Brain microvascular endothelial cell (primary cell): ENCODE measurements around the gene MACROD2.

Experiments used
- DNase-seq: peaks from one replicate; pipeline ENCODE4 v3.0.0-alpha.2; 2020
- H3K27ac ChIP-seq: fragments of 250-450 bp; sonication (Bioruptor Pico); 2 replicates; pipeline ENCODE4 v1.5.1; 2020; ENCODE audit warnings: mild to moderate bottlenecking, moderate library complexity
- H3K27me3 ChIP-seq: fragments of 250-450 bp; sonication (Bioruptor Pico); replicated peaks from 2 replicates; pipeline ENCODE4 v1.5.1; 2020; ENCODE audit warnings: mild to moderate bottlenecking
- H3K36me3 ChIP-seq: fragments of 250-450 bp; sonication (Bioruptor Pico); replicated peaks from 2 replicates; pipeline ENCODE4 v1.5.1; 2020; ENCODE audit warnings: mild to moderate bottlenecking
- H3K4me3 ChIP-seq: 2 replicates; pipeline ENCODE4 v1.5.1; 2011; ENCODE audit warnings: low read depth, mild to moderate bottlenecking, control low read depth, low read length, moderate library complexity
- in situ Hi-C: cut with HindIII; loops from 2 replicates; pipeline ENCODE4 v1.10.0; 2017; ENCODE audit warnings: low sequenced_read_pairs, low pct_ligation_motif_present
- TF ChIP-seq, protein P1 (sequence below): IDR thresholded peaks from 2 replicates; pipeline ENCODE4 v1.5.1; 2011; ENCODE audit warnings: low read depth, mild to moderate bottlenecking, moderate library complexity, low read length, control low read depth, inconsistent platforms; ENCODE audit errors: missing control alignments

The MACROD2 gene

DNA sequence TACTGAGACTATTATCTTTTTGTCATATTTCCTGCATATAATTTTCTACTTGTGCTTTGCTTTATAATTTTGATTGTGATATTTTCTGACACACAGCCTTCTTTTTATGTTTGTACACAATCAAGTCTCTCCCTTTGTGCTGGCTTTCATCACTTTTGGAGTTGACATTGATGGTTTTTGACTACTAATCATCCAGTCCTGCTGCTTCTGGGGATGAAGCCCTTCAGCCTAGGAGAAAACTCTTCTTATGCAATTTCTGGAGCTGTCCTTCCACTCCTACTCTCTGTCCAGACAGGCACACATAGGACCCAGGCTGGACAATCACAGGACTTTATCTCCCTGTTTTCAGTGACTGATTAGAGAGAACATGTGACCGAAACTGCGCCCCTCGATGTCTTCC is 2063.0 kb downstream of the MACROD2 start:
- H3K36me3 ChIP-seq, result no peaks in the 10 kb centered on the region
- H3K27me3 ChIP-seq, result no peaks in the 10 kb centered on the region
- DNase-seq, result no peak
- no peak overlapping the region for H3K27ac ChIP-seq
- TF ChIP-seq, protein P1, sequence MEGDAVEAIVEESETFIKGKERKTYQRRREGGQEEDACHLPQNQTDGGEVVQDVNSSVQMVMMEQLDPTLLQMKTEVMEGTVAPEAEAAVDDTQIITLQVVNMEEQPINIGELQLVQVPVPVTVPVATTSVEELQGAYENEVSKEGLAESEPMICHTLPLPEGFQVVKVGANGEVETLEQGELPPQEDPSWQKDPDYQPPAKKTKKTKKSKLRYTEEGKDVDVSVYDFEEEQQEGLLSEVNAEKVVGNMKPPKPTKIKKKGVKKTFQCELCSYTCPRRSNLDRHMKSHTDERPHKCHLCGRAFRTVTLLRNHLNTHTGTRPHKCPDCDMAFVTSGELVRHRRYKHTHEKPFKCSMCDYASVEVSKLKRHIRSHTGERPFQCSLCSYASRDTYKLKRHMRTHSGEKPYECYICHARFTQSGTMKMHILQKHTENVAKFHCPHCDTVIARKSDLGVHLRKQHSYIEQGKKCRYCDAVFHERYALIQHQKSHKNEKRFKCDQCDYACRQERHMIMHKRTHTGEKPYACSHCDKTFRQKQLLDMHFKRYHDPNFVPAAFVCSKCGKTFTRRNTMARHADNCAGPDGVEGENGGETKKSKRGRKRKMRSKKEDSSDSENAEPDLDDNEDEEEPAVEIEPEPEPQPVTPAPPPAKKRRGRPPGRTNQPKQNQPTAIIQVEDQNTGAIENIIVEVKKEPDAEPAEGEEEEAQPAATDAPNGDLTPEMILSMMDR, result no peak
- no peak overlapping the region for H3K4me3 ChIP-seq
- in situ Hi-C loops, result no loop called here

DNA sequence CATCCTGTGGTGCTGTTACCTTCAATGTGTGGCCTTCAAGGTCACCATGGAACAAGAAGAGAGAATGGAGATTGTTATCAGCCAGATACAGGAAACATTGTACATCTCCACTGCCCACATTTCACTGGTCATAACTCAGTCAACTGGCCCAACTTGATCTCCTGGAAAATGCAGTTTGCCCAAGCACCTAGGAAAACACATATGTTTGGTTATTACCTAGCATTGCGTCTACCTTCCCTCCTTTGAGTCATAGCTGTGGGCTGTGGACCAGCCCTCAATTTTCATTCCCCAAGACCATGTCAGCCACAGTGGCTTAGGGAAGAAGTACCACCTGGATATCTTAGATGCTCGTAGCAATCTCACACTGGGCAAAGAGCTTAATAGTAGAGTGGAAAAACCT is 2064.5 kb downstream of the MACROD2 start:
- TF ChIP-seq, protein P1, result no peak
- no peak for DNase-seq
- in situ Hi-C loops, result no loop called here
- no peaks in the 10 kb centered on the region for H3K27me3 ChIP-seq
- no peaks in the 10 kb centered on the region for H3K36me3 ChIP-seq
- no peak overlapping the region for H3K4me3 ChIP-seq
- H3K27ac ChIP-seq, result no peak overlapping the region

DNA sequence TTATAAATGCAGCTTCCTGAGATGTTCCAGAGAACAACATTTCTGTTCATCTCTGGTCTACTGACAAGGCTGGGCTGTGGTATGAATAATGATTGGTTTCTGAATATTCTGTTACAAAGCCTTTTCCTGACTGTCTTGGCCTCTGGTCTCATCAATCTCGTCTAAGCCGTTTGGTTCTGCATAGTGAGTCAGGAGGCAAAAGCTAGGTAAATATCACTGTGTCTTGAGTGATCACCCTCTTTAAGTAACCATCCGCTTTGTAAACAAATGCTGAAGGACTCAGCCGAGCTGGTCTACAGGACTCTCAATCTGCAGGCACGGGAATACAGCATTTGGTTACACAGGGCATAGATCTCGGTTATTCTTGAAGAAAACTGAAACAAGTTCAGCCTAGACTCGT is 2066.0 kb downstream of the MACROD2 start:
- Histone ChIP-seq H3K27ac (no peak overlapping the region), H3K4me3 (no peak overlapping the region), H3K36me3 (no peaks in the 10 kb centered on the region), H3K27me3 (no peaks in the 10 kb centered on the region)
- TF ChIP-seq, protein P1, result no peak
- no peak for DNase-seq
- in situ Hi-C loops, result no loop called here

DNA sequence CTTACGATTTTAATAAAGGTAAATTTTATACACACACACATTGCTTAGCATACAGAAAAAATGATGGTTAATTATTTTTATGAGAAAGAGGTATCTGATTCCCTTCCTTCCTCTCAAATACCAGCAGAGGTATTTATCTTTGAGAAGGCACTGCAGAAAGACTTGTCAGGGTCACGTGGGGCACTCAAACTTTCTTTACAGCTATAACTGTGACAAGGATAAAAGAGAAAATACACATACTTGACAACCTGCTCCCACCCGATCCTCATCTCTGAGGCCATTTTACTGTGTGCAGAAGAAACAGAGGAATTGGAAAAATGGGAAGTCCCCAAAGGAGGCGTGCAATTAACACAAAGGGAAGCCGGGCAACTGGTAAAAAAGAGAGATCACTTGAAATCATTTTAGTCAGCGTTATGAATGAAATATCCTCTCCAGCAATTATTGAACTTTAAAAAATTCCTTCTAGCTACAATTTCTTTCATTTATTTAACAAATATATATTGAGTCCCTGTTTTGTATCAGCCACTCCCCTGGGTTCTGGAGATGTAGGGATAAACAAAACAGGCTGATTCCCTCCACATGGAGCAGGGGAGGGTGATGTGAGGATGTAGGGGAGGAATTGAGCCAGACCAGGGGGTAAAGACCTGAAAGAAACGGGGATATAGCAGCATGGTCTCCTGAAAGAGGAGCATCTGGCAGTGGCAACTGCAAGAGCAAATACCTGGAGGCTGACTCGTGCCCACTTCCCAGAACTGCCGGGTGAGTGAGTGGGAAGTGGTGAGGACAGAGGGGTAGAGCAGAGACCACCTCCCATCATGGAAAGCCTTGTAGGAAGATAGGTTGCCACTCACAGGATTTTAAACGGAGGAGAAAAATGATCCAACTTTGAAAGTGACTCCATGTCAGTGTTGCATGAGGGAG is 2067.6 kb downstream of the MACROD2 start:
- Histone ChIP-seq H3K4me3 (no peak overlapping the region), H3K27me3 (no peaks in the 10 kb centered on the region), H3K36me3 (no peaks in the 10 kb centered on the region), H3K27ac (no peak overlapping the region)
- DNase-seq, result no peak
- TF ChIP-seq, protein P1, result no peak
- in situ Hi-C loops, result no loop called here

DNA sequence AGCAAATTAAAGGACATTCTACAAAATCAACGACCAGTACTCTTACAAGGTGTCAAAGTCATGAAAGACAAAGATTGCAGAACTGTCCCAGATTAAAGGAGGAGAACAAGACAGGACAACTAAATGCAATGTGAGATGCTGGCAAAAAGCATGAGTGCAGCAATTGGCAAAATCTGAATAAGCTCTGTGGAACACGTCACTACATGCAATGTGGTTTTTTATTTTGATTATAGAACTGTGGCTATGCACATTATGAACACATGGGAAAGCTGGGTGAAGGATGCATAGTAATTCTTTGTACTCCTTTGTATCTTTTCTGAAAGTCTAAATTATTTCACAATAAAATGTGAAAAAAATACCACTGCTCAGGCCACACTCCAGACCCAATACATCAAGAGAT is 2068.6 kb downstream of the MACROD2 start:
- no peaks in the 10 kb centered on the region for H3K27me3 ChIP-seq
- no peak overlapping the region for H3K4me3 ChIP-seq
- DNase-seq, result no peak
- TF ChIP-seq, protein P1, result no peak
- H3K27ac ChIP-seq, result no peak overlapping the region
- no peaks in the 10 kb centered on the region for H3K36me3 ChIP-seq
- in situ Hi-C loops, result no loop called here
